ENCODE data around the gene CHIA.

Gene CHIA

DNA sequence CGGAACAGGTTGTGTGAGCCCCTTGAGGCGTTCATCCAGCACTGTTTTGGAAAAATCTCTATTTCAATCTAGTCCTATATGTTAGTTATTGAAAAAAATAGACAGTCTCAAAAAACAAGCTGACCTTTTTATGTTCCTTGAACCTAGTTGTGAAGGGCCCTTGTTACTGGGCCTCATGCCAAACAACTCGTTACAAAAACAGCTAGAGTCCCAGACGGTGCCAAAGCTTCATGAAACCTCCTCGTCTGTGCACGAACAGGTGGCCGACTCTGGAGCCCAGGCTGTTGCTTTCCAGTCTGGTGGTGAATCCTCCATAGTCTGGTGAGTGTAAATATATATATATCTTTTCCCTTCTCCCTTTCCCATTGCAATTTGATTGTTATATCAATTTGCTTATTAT is at the start of gene CHIA:
Gene CHIA, plus strand, starts transcription at position 222 of the 400 bp plus-strand sequence. CDS start 19,617 bp downstream, outside the sequence.
- DNase-seq = no peak

DNA sequence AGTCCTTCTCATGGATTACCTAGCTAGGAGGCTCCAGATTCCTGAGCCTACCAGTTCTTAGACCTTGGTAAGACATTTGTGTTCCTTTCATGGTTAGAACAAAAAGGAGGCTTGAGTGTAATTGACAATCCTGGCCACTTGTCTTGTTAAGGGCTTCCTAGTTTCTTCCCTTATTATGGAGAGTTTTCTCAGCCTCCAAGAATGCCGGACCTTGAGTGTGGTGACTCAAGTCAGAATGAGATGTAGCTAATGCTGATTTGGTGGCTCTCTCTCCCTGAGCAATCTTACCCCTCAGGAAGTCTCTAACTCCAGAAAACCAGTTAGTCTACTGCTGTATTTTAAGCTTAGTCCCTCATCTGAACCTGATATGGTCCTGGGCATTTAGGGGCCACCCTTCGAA is 48.9 kb upstream of the CHIA start:
- no peak for DNase-seq

DNA sequence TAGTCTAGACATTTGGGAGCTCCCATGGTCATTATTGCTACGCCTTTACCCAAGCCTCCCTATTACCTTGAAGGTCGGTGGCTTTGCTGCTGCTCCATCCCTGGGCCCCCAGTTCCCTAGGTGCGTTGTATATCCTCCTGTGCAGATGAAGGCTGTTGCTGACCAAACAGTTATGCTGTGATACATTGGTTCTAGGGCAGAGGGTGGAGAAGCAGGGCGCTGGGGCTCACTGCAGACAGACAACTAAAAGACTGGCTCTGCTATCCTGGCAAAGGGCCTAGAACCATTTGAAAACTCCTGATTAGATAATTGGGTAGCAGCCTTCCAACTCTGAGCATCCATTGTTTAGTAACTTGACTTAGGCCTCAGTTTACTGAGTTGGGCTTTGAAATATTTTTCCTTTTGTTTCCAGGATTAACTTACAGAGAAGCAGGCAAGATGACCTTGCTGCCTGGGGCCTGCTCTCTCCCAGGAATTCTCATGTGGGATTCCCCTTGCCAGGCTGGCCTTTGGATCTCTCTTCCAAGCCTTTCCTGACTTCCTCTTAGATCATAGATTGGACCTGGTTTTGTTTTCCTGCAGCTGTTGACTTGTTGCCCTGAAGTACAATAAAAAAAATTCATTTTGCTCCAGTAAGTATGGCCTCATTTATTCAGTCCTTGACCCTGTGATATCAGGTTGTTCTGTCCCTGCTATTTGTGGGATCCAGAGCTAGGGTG is 47.7 kb upstream of the CHIA start:
- DNase-seq = no peak

DNA sequence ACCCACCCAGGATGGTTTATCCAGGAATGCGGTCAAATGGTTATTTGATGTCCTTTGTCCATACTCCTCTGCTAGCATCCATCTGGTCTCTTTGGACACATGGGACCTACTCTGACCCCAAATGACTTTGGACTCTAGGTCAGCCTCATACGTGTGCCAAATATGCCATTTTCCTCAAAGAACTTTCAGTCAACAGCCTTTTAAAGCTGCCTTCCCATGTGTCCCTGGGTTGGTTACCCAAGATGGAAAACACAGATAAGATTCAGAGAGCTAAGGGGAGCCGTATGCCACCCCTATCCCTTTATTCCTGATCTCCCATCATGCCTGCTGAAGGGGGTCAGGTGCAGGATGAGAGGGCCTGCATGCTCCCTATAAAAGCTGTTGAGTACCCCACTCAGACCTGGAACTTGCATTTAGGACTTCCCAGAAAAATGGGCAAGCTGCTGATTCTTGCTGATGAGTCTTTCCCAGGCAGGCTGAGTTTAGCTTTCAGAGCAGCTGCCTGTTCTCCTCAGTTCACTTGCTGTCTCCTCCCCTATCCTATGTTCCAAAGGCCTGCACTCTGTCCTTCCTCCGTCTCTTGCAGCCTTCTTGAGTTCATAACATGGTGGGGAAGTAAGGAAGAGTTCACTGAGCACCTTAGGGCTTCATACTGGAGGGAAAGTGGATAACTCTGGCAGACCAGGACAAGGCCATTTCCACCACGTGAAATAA is 43.4 kb upstream of the CHIA start:
- no peak for DNase-seq

DNA sequence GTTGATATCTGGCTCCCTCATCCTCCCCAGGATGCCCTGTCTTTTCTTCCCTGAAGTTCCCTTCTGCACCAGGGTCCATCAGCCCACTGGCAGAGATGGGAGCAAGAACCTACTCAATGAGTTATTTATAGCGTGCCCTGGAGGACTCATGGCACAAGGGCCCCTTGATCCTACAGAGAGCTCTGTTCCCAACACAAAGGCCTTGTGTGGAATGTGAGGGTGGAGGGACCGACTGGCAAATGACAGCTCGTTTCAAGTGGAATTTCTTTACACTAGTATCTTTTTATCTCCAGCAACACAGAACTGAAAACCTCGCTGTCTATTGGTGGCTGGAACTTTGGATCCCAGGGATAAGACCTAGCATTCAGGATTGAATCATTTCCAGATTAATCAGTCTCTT is 40.7 kb upstream of the CHIA start:
- DNase-seq = no peak

DNA sequence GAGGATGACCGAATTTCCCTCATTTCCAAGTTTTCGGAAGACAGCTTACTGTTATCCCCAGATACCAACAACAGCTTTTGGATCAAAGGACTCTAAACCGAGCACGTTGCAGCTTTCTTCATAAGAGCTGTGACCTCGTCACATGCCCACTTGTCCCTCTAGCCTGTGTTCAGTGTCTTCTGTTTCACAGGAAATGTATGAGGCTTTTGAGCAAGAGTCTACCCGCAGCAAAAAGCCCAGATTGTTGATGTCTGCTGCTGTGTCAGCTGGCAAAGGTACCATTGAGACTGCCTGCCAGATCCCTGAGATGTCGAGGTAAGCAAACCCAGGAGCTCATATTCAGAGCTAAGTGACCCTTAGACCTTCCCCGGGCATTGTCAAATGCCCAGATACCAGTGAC is 39.1 kb upstream of the CHIA start:
- DNase-seq = no peak

DNA sequence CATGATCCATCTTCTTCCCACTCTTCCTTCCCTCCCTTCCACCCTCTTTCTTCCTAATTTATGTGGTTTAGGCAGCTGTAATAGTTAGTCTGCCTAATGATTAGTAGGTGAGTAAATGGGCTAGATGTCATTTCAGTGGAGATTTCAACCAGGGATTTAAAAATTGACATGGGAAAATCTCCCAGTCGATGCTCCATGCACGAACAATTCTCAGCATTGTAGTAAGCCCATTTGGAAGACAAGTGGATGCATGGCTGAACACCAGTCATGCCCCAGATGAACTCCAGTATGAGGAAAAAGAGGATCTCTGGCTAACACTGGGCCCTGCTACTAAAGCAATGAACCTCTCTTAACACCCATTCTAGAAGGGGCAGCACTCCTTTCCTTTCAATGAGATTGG is 37.9 kb upstream of the CHIA start:
- DNase-seq = no peak

DNA sequence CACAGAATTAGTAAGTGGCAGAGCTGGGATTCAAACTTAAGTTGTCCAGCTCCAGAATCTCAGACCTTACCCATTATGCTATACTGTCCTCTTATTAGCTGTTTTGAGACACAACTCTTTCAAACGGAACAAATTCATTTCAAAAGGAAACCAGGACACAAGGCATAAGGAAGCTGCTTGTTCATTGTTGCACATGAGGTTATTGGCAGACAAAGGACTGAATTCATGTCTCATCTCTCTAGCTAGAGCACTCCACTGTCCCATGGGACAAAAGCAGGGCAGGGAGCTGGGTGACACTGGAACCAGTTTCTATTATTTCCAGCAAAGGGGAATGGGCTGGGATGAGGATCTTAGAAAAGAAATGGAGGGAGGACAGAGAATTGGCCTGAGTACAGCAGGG is 36.8 kb upstream of the CHIA start:
- DNase-seq = no peak

DNA sequence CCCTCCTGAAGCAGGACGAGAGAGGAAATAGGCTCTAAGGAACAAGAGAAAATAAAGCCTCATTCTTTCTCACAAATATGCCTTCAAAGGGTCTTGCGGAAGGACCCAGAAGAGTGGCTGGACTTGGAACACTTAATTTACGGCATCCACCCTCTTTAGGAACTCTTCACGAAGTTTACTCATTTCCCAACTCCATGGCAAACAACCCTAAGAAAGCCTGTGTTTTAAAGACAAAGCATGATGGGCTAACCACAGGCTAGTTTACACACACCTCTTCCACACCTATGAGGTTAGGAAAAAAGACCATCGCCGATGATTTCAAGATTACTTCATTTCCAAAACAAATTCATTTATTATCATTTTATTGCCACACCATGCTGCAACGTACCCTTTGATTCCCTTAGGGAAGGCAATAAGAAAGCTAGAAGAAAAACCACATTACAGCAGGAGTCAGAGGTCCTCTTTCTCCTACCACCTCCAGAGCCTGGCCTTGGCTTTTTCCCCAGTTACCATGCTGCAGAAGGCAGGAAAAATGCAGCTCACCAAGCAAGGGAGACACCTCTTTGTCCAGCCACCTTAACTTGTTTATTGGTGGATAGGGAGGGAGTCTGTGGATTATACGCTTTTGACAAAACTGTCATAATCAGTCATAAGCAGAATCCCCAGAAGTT is 33.5 kb upstream of the CHIA start:
- DNase-seq = no peak

DNA sequence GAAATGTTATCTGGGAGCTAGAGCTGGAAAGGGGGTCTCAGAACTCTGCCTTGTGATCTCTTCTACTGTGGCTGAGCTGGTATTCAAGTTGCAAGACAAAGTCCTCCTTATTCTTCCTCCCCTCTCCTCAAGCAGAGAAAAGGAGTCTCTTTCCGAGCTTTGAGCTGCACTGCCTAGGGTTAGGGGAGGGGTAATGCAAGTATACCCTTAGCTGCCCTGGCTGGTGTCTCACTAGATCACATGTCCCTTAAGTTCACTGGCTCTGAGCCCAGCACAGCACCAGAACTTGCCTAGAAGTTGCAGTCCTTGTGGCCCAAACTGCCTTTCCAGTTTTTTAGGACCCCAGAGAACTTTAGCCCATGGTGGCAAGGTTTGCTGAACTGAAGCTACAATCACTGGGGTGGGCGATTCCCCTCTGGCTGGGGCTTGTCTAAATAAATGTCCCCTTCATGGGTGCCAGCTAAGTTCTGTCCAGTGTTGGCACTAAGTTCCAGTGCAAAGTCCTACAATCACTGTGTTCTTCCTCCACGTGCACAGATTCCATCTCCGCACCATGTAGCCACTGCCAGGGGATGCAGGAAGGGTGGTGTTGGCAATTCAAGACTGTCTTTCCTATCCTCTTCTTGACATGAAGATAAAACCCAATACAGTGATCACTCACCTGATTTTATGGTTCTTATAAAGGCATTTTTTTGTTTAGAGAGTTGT is 22.7 kb upstream of the CHIA start:
- no peak for DNase-seq

DNA sequence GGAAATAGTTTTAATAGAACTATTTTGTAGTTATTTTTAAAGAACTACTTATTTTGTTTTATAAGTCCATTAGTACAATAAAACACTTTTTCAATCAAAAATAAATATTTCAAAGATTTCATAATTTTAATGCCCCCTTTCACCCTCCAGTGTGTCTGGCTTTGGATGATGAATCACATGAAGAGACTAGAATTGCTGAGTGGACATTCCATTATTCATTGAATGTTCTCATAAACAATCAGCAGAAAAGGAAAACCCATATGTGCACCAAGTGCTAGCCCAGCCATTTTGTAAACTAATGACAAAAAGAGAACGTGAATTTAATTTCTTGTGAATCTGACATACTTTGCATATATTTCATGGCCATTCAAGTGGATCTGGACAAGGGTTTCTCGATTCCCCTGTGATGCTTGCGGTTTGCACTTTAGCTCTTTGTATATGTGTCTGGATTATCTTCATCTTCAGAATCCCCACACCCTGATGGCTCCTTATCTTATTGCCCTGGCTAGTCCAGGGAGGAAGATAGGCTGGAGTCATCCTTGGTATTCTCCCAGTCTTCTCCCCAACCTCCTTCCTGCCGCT is 20.7 kb upstream of the CHIA start:
- no peak for DNase-seq

DNA sequence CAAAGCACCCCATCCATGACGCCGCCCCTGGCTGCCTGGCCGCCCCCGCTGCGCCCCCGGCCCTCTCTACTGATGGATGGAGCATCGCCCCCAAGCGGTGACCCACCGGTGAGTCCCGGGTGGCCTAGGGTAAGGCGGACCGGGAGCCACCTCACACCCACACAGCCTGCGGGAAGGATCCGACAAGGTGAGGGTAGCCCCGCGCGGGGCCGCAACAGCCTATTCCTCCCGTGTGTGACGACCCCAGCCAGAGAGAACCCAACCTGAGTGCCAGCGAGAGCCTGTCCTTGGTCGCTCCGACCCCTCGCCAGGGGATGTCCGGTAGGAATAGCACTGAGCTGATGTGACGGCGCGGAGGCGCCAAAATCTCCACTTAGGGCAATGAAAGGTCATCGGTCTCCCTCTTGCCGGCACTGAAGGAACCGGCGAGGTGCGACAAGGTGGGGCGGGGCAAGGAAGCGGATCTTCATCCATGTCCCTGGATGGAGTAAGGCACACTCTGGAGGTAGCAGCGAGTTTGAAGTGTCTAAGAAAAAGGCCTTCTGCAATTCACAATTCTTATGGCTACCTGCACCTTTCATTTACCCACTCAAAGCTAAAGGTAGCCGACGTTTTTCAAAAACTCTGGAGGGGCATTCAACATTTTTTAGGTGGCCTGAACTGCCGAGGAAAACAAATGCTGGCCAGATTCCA is 19.7 kb upstream of the CHIA start:
- no peak for DNase-seq

DNA sequence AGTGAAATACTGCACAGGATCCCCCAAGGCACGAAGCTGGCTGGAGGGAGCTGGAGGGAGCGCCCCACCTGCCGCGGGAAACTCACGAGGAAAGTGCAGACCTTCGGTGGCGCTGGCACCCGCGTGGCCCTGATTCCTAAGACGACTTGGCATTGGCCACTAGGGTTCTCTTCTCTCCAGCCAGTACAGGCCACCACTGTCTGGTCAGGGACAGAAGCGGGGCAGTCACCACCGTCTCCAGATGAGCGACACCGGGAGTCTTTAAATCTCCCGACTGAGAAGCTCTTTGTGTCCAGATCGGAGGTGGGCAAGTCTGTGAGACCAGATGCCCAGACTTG is 19.2 kb upstream of the CHIA start:
- DNase-seq = no peak

DNA sequence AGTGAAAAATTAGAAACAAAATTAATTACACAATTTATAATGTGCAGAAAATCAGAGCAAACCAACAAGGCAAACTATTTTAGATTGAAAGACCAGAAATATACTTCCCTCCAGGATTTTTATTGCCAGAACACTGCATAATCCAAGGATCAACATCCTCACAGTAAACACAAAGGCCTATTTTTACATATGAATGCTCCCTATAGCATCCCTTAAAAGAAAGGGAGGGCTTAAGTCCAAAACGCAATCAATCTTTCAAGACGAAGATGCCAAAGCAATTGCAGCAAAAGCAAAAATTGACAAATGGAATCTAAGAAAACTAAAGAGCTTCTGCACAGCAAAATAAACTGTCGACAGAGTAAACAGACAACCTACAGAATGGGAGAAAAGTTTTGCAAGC is 18.6 kb upstream of the CHIA start:
- no peak for DNase-seq

DNA sequence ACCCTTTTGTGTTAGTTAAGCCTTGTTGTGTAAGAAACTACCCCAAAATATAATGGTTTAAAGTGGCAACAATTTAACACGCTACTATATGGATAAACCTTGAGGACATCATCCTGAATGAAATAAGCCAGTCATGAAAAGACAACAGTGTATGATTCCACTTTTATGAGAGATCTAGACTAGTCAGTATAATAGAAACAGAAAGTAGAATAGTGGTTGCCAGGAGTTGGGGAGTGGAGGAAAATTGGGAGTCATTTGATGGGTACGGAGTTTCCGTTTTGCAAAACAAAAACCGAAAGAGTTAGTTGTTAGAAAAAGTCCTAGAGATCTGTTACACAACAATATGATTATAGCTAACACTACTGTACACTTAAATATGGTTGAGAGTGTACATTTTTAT is 16.0 kb upstream of the CHIA start:
- no peak for DNase-seq

DNA sequence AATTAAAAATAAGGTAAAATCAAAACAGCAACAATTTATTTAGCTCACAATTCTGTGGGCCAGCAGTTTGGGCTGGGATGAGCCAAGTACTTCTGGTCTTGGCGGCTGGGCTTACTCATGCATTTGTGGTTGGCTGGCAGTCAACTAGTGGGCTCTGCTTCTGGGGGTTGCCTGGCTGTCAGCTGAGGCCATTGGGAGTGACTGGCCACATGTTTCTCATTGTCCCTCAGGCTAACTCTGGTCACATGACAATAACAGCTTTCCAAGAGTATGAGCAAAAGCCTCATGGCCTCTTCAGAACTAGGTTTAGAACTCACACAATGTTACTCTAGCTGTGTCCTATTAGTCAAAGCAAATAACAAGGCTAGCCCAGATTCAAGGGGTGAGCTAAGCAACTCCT is 15.6 kb upstream of the CHIA start:
- no peak for DNase-seq

DNA sequence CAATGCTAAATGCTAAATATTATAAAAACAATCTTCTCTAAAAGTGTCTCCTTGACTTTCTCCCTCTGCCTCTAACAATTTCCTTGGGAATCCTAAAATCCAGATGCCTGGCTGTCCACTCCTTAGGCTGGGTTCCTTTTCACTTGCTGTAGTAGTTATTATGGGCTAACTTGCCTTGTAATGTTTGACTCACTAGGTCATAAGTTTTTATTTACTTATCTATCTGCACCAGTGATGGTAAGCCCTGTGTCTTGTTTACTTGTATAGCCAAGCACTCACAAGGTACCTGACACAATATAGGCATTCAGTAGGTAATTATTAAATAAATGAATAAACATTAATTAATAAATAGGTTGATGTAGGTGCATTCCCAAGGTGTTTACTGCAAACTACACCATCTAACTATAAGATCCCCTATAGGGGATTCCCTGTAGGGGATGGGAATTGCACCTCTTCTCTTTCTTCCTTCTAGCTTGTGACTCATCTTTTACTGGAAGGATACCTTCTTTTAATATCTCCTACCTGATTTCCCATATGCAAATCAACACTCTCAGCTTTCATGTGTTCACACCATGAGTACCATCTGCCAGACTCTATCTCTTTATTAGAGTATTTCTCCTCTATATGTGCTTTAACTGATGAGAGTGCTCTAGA is 14.7 kb upstream of the CHIA start:
- DNase-seq = no peak

DNA sequence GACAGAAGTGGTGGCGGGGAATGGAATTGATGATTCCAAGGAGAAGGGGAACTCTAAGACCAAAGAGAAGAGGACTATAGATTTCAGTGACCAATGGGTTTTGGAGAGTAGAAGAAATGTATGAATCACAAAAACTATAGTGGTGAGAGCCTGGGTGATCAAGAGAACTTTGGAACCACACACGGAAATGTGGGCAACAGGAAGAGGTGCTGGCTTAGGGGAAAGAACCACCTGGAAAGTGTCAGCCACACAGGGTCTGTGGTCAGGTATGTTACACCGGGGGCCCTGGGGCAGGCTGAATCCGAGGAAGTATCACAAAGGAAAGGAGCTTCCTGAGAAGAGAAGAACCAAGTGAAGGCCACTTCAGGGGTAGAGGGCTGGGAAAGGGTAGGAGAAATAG is 11.5 kb upstream of the CHIA start:
- no peak for DNase-seq

DNA sequence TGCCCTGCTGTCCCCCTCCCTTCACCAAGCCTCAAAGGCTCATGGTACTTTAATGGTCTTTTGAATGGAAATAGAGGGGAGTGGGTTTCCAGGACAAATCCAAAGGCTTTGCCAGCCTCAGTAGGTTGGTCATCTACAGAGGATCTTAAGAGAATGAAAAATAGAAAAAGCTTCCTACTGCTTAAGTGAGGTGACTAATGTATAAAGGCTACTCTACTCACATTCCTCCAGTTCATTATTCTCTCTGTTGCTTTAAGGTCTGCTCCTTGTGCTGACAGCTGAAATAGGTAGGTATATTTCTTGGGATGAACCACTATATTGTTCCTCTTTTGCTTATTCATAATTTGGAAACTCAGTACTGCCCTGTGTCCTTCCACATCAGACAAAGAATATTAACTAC is 10.4 kb upstream of the CHIA start:
- no peak for DNase-seq

DNA sequence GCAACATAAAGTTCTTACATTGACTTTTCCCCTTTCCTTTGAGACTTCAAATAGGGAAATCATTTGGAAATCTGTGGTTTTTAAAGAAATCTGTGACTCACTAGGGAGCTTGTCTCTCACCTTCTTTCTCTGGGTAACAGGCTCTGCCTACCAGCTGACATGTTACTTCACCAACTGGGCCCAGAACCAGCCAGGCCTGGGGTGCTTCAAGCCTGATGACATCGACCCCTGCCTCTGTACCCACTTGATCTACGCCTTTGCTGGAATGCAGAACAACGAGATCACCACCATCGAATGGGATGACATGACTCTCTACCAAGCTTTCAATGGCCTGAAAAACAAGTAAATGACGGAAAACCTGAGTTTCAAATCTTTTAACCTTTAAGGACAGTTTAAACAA is 9.2 kb upstream of the CHIA start:
- no peak for DNase-seq

DNA sequence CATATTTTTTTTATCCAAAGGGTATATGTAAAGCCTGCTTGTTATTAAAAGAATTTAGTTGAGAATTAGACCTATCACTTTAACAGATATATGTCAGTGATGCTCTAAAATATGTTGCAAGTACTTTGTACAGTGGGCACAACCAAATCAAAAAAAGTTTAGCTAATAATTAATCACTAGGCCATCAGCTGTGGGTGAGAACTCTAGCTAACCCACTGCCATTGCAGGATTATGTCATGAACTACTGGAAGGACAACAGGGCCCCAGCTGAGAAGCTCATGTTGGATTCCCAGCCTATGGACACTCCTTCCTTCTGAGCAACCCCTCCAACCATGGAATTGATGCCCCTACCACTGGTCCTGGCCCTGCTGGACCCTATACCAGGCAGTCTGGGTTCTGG is 6.8 kb upstream of the CHIA start:
- no peak for DNase-seq

DNA sequence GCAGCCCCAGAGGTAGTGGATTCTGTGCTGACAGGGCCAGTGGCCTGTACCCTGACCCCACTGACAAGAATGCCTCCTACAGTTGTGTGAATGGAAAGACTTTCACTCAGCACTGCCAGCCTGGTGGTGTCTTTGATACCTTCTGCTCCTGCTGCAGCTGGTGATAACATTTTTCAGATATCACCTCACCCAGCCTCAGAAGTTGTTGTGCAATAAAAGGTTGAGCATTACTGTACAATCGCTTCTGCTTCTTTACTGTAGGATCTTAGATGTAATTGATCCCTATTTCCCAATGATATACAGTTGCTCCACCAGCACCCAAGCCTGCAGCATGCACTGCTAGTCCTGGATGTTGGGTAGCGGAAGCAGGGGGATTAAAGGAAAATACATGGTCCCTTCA is 4.8 kb upstream of the CHIA start:
- no peak for DNase-seq
